GM23338 (cell line): Measurements from ENCODE around the gene TRAF5.

ENCODE experiments used
- CREB1 ChIP-seq: fragments of 250-450 bp; sonication (Bioruptor Pico); IDR thresholded peaks from 2 replicates; pipeline ENCODE4 v1.5.0; 2020; ENCODE audit warnings: low read depth, mild to moderate bottlenecking, moderate library complexity
- EZH2 ChIP-seq: fragments of 200-600 bp; sonication (generic); IDR thresholded peaks from one replicate; pipeline ENCODE4 v1.8.0; 2017; ENCODE audit warnings: antibody characterized with exemption, mild to moderate bottlenecking, low read depth; ENCODE audit not compliant: unreplicated experiment
- EZH2phosphoT487 ChIP-seq: fragments of 200-600 bp; sonication (generic); IDR thresholded peaks from one replicate; pipeline ENCODE4 v1.8.1; 2018; ENCODE audit warnings: antibody characterized with exemption; ENCODE audit not compliant: unreplicated experiment
- JUNB ChIP-seq: IDR thresholded peaks from one replicate; pipeline ENCODE4 v1.6.1; 2016; ENCODE audit warnings: antibody characterized with exemption; ENCODE audit not compliant: unreplicated experiment
- POLR2AphosphoS5 ChIP-seq: IDR thresholded peaks from 2 replicates; pipeline ENCODE4 v1.6.1; 2016; ENCODE audit warnings: antibody characterized with exemption, low read depth
- STAT1 ChIP-seq: IDR thresholded peaks from one replicate; pipeline ENCODE4 v1.6.1; 2016; ENCODE audit warnings: antibody characterized with exemption; ENCODE audit not compliant: unreplicated experiment
- ZNF114 ChIP-seq: fragments of 250-450 bp; sonication (Bioruptor Pico); IDR thresholded peaks from 2 replicates; pipeline ENCODE4 v1.5.0; 2020; ENCODE audit warnings: mild to moderate bottlenecking, moderate library complexity
- ZNF331 ChIP-seq: fragments of 250-450 bp; sonication (Bioruptor Pico); IDR thresholded peaks from 2 replicates; pipeline ENCODE4 v1.5.0; 2020; ENCODE audit warnings: low read depth, mild to moderate bottlenecking, moderate library complexity
- TF ChIP-seq, protein P1 (sequence below), 2 experiments: fragments of 200-600 bp in 1 of 2; sonication (generic) in 1 of 2; conservative IDR thresholded peaks; 2 replicates each; pipeline versions ENCODE4 v1.5.1 to v1.6.1; 2016 to 2017; ENCODE audit warnings: antibody characterized with exemption in 2 of 2, low read depth in 2 of 2, mild to moderate bottlenecking in 2 of 2, moderate library complexity in 1 of 2
- TF ChIP-seq, protein P2 (sequence below): IDR thresholded peaks from one replicate; pipeline ENCODE4 v1.6.1; 2018; ENCODE audit warnings: antibody characterized with exemption; ENCODE audit not compliant: unreplicated experiment

DNA sequence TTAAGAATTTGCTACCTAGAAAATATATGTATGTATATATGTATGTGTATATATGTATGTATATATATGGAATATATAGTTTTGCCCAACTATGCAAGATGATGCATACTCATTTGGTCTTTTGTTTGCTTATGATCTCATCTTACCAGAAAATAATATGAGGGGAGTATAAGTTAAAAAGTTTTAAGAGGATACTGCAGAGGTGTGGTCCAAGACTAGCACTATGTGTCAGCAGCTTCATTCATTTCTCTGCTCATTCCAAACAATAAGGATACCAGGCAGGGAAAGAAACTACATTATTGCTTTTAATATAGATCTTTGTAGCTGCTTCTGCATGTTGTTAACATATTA, 44.6 kb upstream of the TRAF5 start:
- TF ChIP-seq, protein P1, sequence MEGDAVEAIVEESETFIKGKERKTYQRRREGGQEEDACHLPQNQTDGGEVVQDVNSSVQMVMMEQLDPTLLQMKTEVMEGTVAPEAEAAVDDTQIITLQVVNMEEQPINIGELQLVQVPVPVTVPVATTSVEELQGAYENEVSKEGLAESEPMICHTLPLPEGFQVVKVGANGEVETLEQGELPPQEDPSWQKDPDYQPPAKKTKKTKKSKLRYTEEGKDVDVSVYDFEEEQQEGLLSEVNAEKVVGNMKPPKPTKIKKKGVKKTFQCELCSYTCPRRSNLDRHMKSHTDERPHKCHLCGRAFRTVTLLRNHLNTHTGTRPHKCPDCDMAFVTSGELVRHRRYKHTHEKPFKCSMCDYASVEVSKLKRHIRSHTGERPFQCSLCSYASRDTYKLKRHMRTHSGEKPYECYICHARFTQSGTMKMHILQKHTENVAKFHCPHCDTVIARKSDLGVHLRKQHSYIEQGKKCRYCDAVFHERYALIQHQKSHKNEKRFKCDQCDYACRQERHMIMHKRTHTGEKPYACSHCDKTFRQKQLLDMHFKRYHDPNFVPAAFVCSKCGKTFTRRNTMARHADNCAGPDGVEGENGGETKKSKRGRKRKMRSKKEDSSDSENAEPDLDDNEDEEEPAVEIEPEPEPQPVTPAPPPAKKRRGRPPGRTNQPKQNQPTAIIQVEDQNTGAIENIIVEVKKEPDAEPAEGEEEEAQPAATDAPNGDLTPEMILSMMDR (conservative IDR thresholded peaks at IDR 0.05; ENCODE audit: low read depth in 2 of 2), result no peak
- no peak for TF ChIP-seq POLR2AphosphoS5
- TF ChIP-seq, protein P2, sequence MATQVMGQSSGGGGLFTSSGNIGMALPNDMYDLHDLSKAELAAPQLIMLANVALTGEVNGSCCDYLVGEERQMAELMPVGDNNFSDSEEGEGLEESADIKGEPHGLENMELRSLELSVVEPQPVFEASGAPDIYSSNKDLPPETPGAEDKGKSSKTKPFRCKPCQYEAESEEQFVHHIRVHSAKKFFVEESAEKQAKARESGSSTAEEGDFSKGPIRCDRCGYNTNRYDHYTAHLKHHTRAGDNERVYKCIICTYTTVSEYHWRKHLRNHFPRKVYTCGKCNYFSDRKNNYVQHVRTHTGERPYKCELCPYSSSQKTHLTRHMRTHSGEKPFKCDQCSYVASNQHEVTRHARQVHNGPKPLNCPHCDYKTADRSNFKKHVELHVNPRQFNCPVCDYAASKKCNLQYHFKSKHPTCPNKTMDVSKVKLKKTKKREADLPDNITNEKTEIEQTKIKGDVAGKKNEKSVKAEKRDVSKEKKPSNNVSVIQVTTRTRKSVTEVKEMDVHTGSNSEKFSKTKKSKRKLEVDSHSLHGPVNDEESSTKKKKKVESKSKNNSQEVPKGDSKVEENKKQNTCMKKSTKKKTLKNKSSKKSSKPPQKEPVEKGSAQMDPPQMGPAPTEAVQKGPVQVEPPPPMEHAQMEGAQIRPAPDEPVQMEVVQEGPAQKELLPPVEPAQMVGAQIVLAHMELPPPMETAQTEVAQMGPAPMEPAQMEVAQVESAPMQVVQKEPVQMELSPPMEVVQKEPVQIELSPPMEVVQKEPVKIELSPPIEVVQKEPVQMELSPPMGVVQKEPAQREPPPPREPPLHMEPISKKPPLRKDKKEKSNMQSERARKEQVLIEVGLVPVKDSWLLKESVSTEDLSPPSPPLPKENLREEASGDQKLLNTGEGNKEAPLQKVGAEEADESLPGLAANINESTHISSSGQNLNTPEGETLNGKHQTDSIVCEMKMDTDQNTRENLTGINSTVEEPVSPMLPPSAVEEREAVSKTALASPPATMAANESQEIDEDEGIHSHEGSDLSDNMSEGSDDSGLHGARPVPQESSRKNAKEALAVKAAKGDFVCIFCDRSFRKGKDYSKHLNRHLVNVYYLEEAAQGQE, result no peak
- TF ChIP-seq EZH2, result no peak
- TF ChIP-seq CREB1 (CRISPR knock-in tag), result no peak
- no peak for TF ChIP-seq JUNB
- TF ChIP-seq STAT1, result no peak
- no peak for TF ChIP-seq EZH2phosphoT487
- no peak for TF ChIP-seq ZNF114 (CRISPR knock-in tag)
- no peak for TF ChIP-seq ZNF331
